H1 (cell line): ENCODE data around the gene MDC1. TPM values are rescaled to one million over a fixed set of nuclear protein-coding genes. Genes with fewer than 3 reads are reported as not detected.
A peak's percentile ranks its signal among the peaks of the same experiment; 100 is the strongest.

ENCODE experiments used
- CTCF ChIA-PET: fragments of 300-600 bp; sonication (Branson Sonifier 250); formaldehyde crosslinking; loops from one replicate; lab custom pipeline; 2021; ENCODE audit not compliant: partially characterized antibody; lab: Charles Lee
- POLR2A ChIA-PET: fragments of 300-600 bp; sonication (Branson Sonifier 250); formaldehyde crosslinking; loops from one replicate; lab custom pipeline; 2021; ENCODE audit warnings: inconsistent platforms; ENCODE audit not compliant: partially characterized antibody; lab: Charles Lee
- DNase-seq, 2 experiments: peaks; one replicate each; pipeline versions ENCODE4 v3.0.0 to v3.0.0-alpha.2; 2010 to 2022; ENCODE audit warnings: low spot score in 2 of 2, low read depth in 1 of 2, mixed read lengths in 1 of 2
- FAIRE-seq: peaks from 2 replicates; lab custom pipeline; 2011; peaks lifted over from hg19 to GRCh38; lab: Jason Lieb, UNC
- H2AFZ ChIP-seq: 2 replicates; pipeline ENCODE4 v1.8.1; 2012; ENCODE audit warnings: low read length, inconsistent platforms
- H2AK5ac ChIP-seq: 2 replicates; pipeline ENCODE4 v1.6.1; 2013; ENCODE audit warnings: low read depth, low read length
- H2BK120ac ChIP-seq: replicated peaks from 2 replicates; pipeline ENCODE3; 2013; ENCODE audit warnings: low read depth, low read length, inconsistent platforms
- H2BK12ac ChIP-seq: 2 replicates; pipeline ENCODE4 v1.6.1; 2013; ENCODE audit warnings: low read depth, low read length
- H2BK15ac ChIP-seq: 2 replicates; pipeline ENCODE4 v1.6.1; 2013; ENCODE audit warnings: low read length
- H2BK20ac ChIP-seq: 2 replicates; pipeline ENCODE4 v1.6.1; 2013; ENCODE audit warnings: low read length
- H2BK5ac ChIP-seq: 2 replicates; pipeline ENCODE4 v1.6.1; 2013; ENCODE audit warnings: low read depth, low read length
- H3K14ac ChIP-seq: 2 replicates; pipeline ENCODE4 v1.6.1; 2013; ENCODE audit warnings: inconsistent platforms; ENCODE audit not compliant: insufficient read length
- H3K18ac ChIP-seq: 2 replicates; pipeline ENCODE4 v1.6.1; 2013; ENCODE audit warnings: low read length; ENCODE audit errors: extremely low read depth
- H3K23ac ChIP-seq: 2 replicates; pipeline ENCODE4 v1.6.1; 2013; ENCODE audit warnings: inconsistent platforms; ENCODE audit not compliant: insufficient read length
- H3K23me2 ChIP-seq: 2 replicates; pipeline ENCODE4 v1.6.1; 2013; ENCODE audit warnings: low read depth, low read length
- H3K27ac ChIP-seq: 2 replicates; pipeline ENCODE4 v1.6.1; 2011; ENCODE audit warnings: low read depth, low read length, inconsistent platforms
- H3K27me3 ChIP-seq, 4 experiments: replicated peaks in 1 of 4; 1 replicate in 1 of 4; 2 replicates in 3 of 4; pipeline versions ENCODE4 v1.6.1 to v1.8.1; 2011 to 2013; ENCODE audit warnings: low read length in 3 of 4, mild to moderate bottlenecking in 3 of 4, inconsistent platforms in 2 of 4, mixed read lengths in 2 of 4, moderate library complexity in 1 of 4; ENCODE audit not compliant: control insufficient read depth in 3 of 4, insufficient read depth in 3 of 4; ENCODE audit errors: extremely low read depth in 1 of 4
- H3K36me3 ChIP-seq, 4 experiments: 2 replicates each; pipeline versions ENCODE4 v1.6.1 to v1.8.1; 2011 to 2013; ENCODE audit warnings: mild to moderate bottlenecking in 4 of 4, low read length in 3 of 4, moderate library complexity in 2 of 4, control low read depth in 1 of 4, inconsistent platforms in 1 of 4; ENCODE audit not compliant: insufficient read depth in 4 of 4, control insufficient read depth in 2 of 4
- H3K4ac ChIP-seq: replicated peaks from 2 replicates; pipeline ENCODE3; 2013; ENCODE audit warnings: low read length, low read depth, mixed read lengths, inconsistent platforms; ENCODE audit not compliant: insufficient read length
- H3K4me1 ChIP-seq, 4 experiments: replicated peaks in 1 of 4; 1 replicate in 1 of 4; 2 replicates in 3 of 4; pipeline versions ENCODE4 v1.6.1 to v1.8.1; 2011 to 2013; ENCODE audit warnings: low read length in 3 of 4, inconsistent platforms in 2 of 4, mixed read lengths in 1 of 4; ENCODE audit not compliant: insufficient read depth in 4 of 4, control insufficient read depth in 3 of 4
- H3K4me2 ChIP-seq, 2 experiments: 2 replicates each; pipeline versions ENCODE4 v1.6.1 to v1.8.1; 2011 to 2013; ENCODE audit warnings: low read depth in 2 of 2, low read length in 2 of 2, control low read depth in 1 of 2, inconsistent platforms in 1 of 2, mild to moderate bottlenecking in 1 of 2; ENCODE audit not compliant: insufficient read depth in 1 of 2
- H3K4me3 ChIP-seq, 4 experiments: fragments of 200-600, 300-600 bp in 1 of 4; sonication (generic), shearing (Covaris generic), sonication (Bioruptor Twin) in 1 of 4; 2 replicates each; pipeline versions ENCODE4 v1.5.1 to v1.8.1; 2011 to 2016; ENCODE audit warnings: low read length in 4 of 4, low read depth in 3 of 4, control low read depth in 2 of 4, inconsistent platforms in 2 of 4, mild to moderate bottlenecking in 2 of 4, mixed read lengths in 1 of 4, moderate library complexity in 1 of 4; ENCODE audit not compliant: insufficient read depth in 2 of 4; ENCODE audit errors: extremely low read depth in 1 of 4
- H3K56ac ChIP-seq: replicated peaks from 2 replicates; pipeline ENCODE3; 2013; ENCODE audit warnings: low read depth, mild to moderate bottlenecking, mixed read lengths, low read length, inconsistent platforms; ENCODE audit not compliant: insufficient read length
- H3K79me1 ChIP-seq: 2 replicates; pipeline ENCODE4 v1.6.1; 2013; ENCODE audit warnings: low read depth, low read length, control low read depth
- H3K79me2 ChIP-seq, 2 experiments: 2 replicates each; pipeline versions ENCODE4 v1.6.1 to v1.8.1; 2012 to 2013; ENCODE audit warnings: low read length in 2 of 2, mild to moderate bottlenecking in 2 of 2, inconsistent platforms in 1 of 2; ENCODE audit not compliant: insufficient read depth in 2 of 2, control insufficient read depth in 1 of 2
- H3K9ac ChIP-seq, 4 experiments: replicated peaks in 1 of 4; 1 replicate in 1 of 4; 2 replicates in 3 of 4; pipeline versions ENCODE4 v1.6.1 to v1.8.1; 2011 to 2013; ENCODE audit warnings: low read depth in 3 of 4, low read length in 3 of 4, control low read depth in 2 of 4, mild to moderate bottlenecking in 2 of 4, moderate library complexity in 2 of 4, inconsistent platforms in 1 of 4; ENCODE audit errors: extremely low read depth in 1 of 4
- H3K9me3 ChIP-seq, 2 experiments: 2 replicates each; pipeline versions ENCODE4 v1.6.1 to v1.8.1; 2012 to 2013; ENCODE audit warnings: mild to moderate bottlenecking in 2 of 2, moderate library complexity in 2 of 2, control low read depth in 1 of 2, inconsistent platforms in 1 of 2, low read depth in 1 of 2, low read length in 1 of 2, mixed read lengths in 1 of 2; ENCODE audit not compliant: insufficient read depth in 2 of 2
- H4K20me1 ChIP-seq, 2 experiments: replicated peaks in 1 of 2; 2 replicates each; pipeline versions ENCODE3 to v1.8.1; 2011 to 2013; ENCODE audit warnings: inconsistent platforms in 2 of 2, low read length in 2 of 2, mild to moderate bottlenecking in 1 of 2; ENCODE audit not compliant: insufficient read depth in 2 of 2, control insufficient read depth in 1 of 2
- H4K5ac ChIP-seq: 2 replicates; pipeline ENCODE4 v1.6.1; 2013; ENCODE audit warnings: low read length, low read depth, mixed read lengths, inconsistent platforms; ENCODE audit not compliant: insufficient read length
- H4K8ac ChIP-seq: 2 replicates; pipeline ENCODE4 v1.8.0; 2013; ENCODE audit warnings: mild to moderate bottlenecking, moderate library complexity, low read length, inconsistent platforms; ENCODE audit not compliant: insufficient read depth; ENCODE audit errors: extremely low read depth
- H4K91ac ChIP-seq: replicated peaks from 2 replicates; pipeline ENCODE3; 2013; ENCODE audit warnings: low read length, mixed read lengths, inconsistent platforms; ENCODE audit not compliant: insufficient read length
- SP2 ChIP-seq: IDR thresholded peaks from 2 replicates; pipeline ENCODE4 v1.6.1; 2012; ENCODE audit warnings: mild to moderate bottlenecking, low read length, inconsistent platforms
- WGBS, 2 experiments: shearing (Covaris generic) in 1 of 2; methylation state at CpG; one replicate each; pipeline versions ENCODE4 v1.1.6 to v1.1.7; 2013 to 2015; ENCODE audit warnings: low lambda C conversion rate in 2 of 2, mixed read lengths in 2 of 2, inconsistent platforms in 1 of 2, low coverage in 1 of 2, missing lambda C conversion rate in 1 of 2; ENCODE audit not compliant: insufficient replicate concordance in 2 of 2, insufficient coverage in 1 of 2, insufficient read length in 1 of 2; ENCODE audit errors: extremely low coverage in 1 of 2, missing lambda C conversion rate in 1 of 2; 5-methylcytosine and 5-hydroxymethylcytosine counted together
- polyA plus RNA-seq, 7 experiments: library from polyadenylated mRNA; depleted of rRNA in 3 of 7; stranded (reverse) in 5 of 7; unstranded in 2 of 7; fragments of >200 nt in 5 of 7; fragments of 200-250 nt in 2 of 7; gene quantifications; 1 replicate in 5 of 7; 2 replicates in 1 of 7; 4 replicates in 1 of 7; pipeline versions ENCODE4 v1.2.1 to v1.2.3, GENCODE V29; 2011 to 2013; ENCODE audit warnings: missing spikeins in 2 of 7, mixed read lengths in 2 of 7
- total RNA-seq: library from RNA; stranded (reverse); fragmentation: NEBNext Ultra II Directional; extraction: Animal tissue kit (Norgen Biotek cat#: 25700); gene quantifications from 2 replicates; pipeline ENCODE4 v1.2.1, GENCODE V29; 2021

Gene MDC1
- total and polyA plus RNA-seq, 2 of the 8 experiments (the other 6 are each of a cell fraction or from before 2014, with no cell fraction given): 29.9 to 81.1 TPM

DNA sequence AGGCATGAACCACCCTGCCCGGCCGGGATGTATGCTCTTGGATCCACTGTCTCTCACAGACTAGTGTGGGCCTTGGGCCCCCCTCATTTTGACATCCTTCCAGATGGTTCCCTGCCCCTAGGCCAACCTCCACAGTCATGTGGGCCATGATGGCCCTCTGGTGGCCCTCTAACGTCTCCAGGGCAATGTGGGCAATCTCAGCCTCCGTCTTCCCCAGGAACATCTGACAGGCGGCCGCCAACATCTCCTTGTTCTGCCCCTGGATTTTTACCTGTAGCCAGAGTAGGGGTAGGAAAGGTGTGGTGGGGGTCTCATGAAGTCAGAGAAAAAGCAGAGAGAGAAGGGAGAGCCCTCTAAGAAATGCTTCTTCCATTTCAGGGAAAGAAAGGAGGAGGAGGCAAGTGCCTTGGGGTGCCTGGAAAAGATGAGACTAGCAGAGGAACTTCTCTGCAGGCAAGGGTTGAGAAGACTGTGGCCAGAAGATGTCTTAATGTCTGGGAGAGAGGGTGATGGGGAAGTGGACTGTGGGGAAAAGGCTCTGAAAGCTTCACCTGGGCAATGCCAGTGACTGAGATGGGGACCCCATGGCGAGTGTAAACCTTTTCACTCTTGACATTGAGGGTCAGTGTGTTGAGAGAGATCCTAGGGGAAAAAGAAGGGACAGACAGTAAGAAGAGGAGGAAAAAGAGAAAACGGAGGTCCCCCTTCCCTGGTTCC, 24.1 kb upstream of the MDC1 start:
- DNase-seq: no peak
- Histone ChIP-seq H3K4me3 (peak overlapping the region; percentile 76 to 95 (median 88); a peak in 7 of 8 replicates), H3K27me3 (no peaks in the 10 kb centered on the region; a peak in 1 of 7 replicates), H3K23me2 (peaks cover 18% of the 10 kb centered on the region; the same call in 1 of the 2 replicates), H2BK15ac (no peak overlapping the region), H2AK5ac (no peak overlapping the region), H3K4ac (no peak overlapping the region), H2BK12ac (no peak overlapping the region), H3K56ac (no peak overlapping the region), H3K4me2 (peak overlapping the region; percentile 91 to 94), H3K4me1 (peaks cover 3 to 18% (median 7%) of the 10 kb centered on the region in 4 experiments; a peak in 6 of 7 replicates), H3K23ac (no peak overlapping the region), H4K20me1 (peaks cover 3 to 4% of the 10 kb centered on the region in 2 experiments), H3K9me3 (no peaks in the 10 kb centered on the region), H4K8ac (no peak overlapping the region), H3K27ac (no peak overlapping the region), H3K14ac (no peak overlapping the region), H4K91ac (no peak overlapping the region), H2BK120ac (no peak overlapping the region), H3K79me2 (peaks cover 0 to 11% of the 10 kb centered on the region in 2 experiments; a peak in 3 of 4 replicates), H2BK5ac (0 out of 2 replicates have a peak overlapping the region, but pooled peaks have one; percentile 72), H3K18ac (no peak overlapping the region), H2AFZ (no peak overlapping the region), H3K9ac (peak overlapping the region in 2 of 4 experiments; percentile 65 to 68; a peak in 5 of 7 replicates), H3K36me3 (peaks cover 13 to 39% (median 25%) of the 10 kb centered on the region in 4 experiments), H2BK20ac (no peak overlapping the region), H4K5ac (no peak overlapping the region), H3K79me1 (peaks cover 9% of the 10 kb centered on the region)
- WGBS, 2 experiments: 76% methylated on average over 8 of the region's 8 CpGs; no CpG with 5 or more reads in 1 of the 2 experiments
- FAIRE-seq: no peak
- no peak for TF ChIP-seq SP2
- POLR2A ChIA-PET: interaction anchor here (0.6 to 17.3 kb wide), 12 partner anchors 11 to 172 kb away, joined by 3 to 337 read pairs (median 4); partner anchors contain the start of genes DDR1, MDC1, NRM and TUBB
- CTCF ChIA-PET: interaction anchor here (0.7 to 4.8 kb wide), 8 partner anchors 10 to 160 kb away, joined by 3 to 26 read pairs (median 7); no protein-coding TSS in a partner anchor
